HG03175 (cell line): Measurements from ENCODE around the gene FXYD2.

Experiments used
- ATAC-seq: cut with Tn5 transposase; IDR thresholded peaks from one replicate; pipeline ENCODE4 v1.9.1; 2021; ENCODE audit warnings: mild to moderate bottlenecking, moderate library complexity; ENCODE audit not compliant: unreplicated experiment

Gene FXYD2

GRCh38 chr11:117836077-117836960 is 11.8 kb upstream of the FXYD2 start:
- no peak for ATAC-seq

- ATAC-seq: no peak
Observed at GRCh38 chr11:117835576-117835975, 11.0 kb upstream of the FXYD2 start.

GRCh38 chr11:117834838-117835443 is 10.4 kb upstream of the FXYD2 start:
- no peak for ATAC-seq

GRCh38 chr11:117834068-117834810 is 9.7 kb upstream of the FXYD2 start:
- ATAC-seq: no peak

- no peak for ATAC-seq
Observed at GRCh38 chr11:117833401-117833891, 8.9 kb upstream of the FXYD2 start.

- no peak for ATAC-seq
Observed at GRCh38 chr11:117832511-117832910, 8.0 kb upstream of the FXYD2 start.

GRCh38 chr11:117831661-117832415 is 7.3 kb upstream of the FXYD2 start:
- no peak for ATAC-seq

- ATAC-seq: no peak
Observed at GRCh38 chr11:117830674-117831351, 6.3 kb upstream of the FXYD2 start.

- no peak for ATAC-seq
Observed at GRCh38 chr11:117830072-117830471, 5.5 kb upstream of the FXYD2 start.

- no peak for ATAC-seq
Observed at GRCh38 chr11:117829369-117829725, 4.8 kb upstream of the FXYD2 start.

- ATAC-seq: peak; percentile 70
Observed at GRCh38 chr11:117828611-117829368, 4.2 kb upstream of the FXYD2 start.

- ATAC-seq: no peak
Observed at GRCh38 chr11:117827521-117828511, 3.3 kb upstream of the FXYD2 start.

GRCh38 chr11:117826832-117827231 is 2.3 kb upstream of the FXYD2 start:
- ATAC-seq: no peak

- no peak for ATAC-seq
Observed at GRCh38 chr11:117826190-117826570, 1.6 kb upstream of the FXYD2 start.

- no peak for ATAC-seq
Observed at GRCh38 chr11:117825538-117826189, 1.1 kb upstream of the FXYD2 start.

GRCh38 chr11:117823946-117824420 is 561 bp downstream of the FXYD2 start:
- ATAC-seq: no peak

GRCh38 chr11:117823294-117823945 is 1.1 kb downstream of the FXYD2 start:
- no peak for ATAC-seq
